ENCODE data around the gene TMBIM1.
A peak's percentile ranks its signal among the peaks of the same experiment; 100 is the strongest.
"Not testable (repeated sequence)": the region's sequence is repeated elsewhere in the genome, so short reads cannot be mapped to it uniquely, and the experiment has no call there.

The TMBIM1 gene

GRCh38 chr2:218278531-218279360 lies 13.6 kb downstream of the TMBIM1 start:
- TF ChIP-seq CTCF (conservative IDR thresholded peaks at IDR 0.05; ENCODE audit: low read depth), result no peak
- no peak for DNase-seq (ENCODE audit: low spot score)
- H3K27ac ChIP-seq, result peak overlapping the region; percentile 99
- ChIA-PET CTCF (interaction anchor here (0.6 kb wide), 1 partner anchor 118 kb away, joined by 3 read pairs; no protein-coding TSS in a partner anchor), POLR2A (ENCODE audit: low non-redundant PET) (no interaction called here)

- H3K27ac ChIP-seq, result peak overlapping the region; percentile 88
- ChIA-PET CTCF (no interaction called here), POLR2A (ENCODE audit: low non-redundant PET) (no interaction called here)
- no peak for DNase-seq (ENCODE audit: low spot score)
- TF ChIP-seq CTCF (conservative IDR thresholded peaks at IDR 0.05; ENCODE audit: low read depth), result no peak
Measured at GRCh38 chr2:218277921-218278320, 14.4 kb downstream of the TMBIM1 start.

- DNase-seq (ENCODE audit: low spot score), result no peak
- POLR2A ChIA-PET (ENCODE audit: low non-redundant PET), result no interaction called here
- TF ChIP-seq CTCF (conservative IDR thresholded peaks at IDR 0.05; ENCODE audit: low read depth), result no peak
- H3K27ac ChIP-seq, result peak overlapping the region; percentile 88
- CTCF ChIA-PET, result interaction anchor here (0.5 to 0.9 kb wide), 2 partner anchors 21 to 1594 kb away, joined by 3 read pairs; no protein-coding TSS in a partner anchor
Measured at GRCh38 chr2:218276986-218277755, 15.1 kb downstream of the TMBIM1 start.

- H3K27ac ChIP-seq, result peak overlapping the region; percentile 88
- DNase-seq (ENCODE audit: low spot score), result no peak
- TF ChIP-seq CTCF (conservative IDR thresholded peaks at IDR 0.05; ENCODE audit: low read depth), result no peak
- ChIA-PET CTCF (interaction anchor here (0.6 to 1.5 kb wide), 4 partner anchors 9 to 88 kb away, joined by 3 to 13 read pairs (median 4); no protein-coding TSS in a partner anchor), POLR2A (ENCODE audit: low non-redundant PET) (interaction anchor here (0.6 to 1.2 kb wide), 2 partner anchors 12 to 37 kb away, joined by 4 read pairs; no protein-coding TSS in a partner anchor)
Measured at GRCh38 chr2:218275371-218276072, 16.8 kb downstream of the TMBIM1 start.

- no peak for DNase-seq (ENCODE audit: low spot score)
- peak overlapping the region; percentile 88 for H3K27ac ChIP-seq
- no peak for TF ChIP-seq CTCF (conservative IDR thresholded peaks at IDR 0.05; ENCODE audit: low read depth)
- CTCF ChIA-PET, result interaction anchor here (0.5 to 1.5 kb wide), 4 partner anchors 10 to 260 kb away, joined by 4 to 13 read pairs (median 4); no protein-coding TSS in a partner anchor
- POLR2A ChIA-PET (ENCODE audit: low non-redundant PET), result interaction anchor here (0.6 to 1.2 kb wide), 3 partner anchors 8 to 398 kb away, joined by 3 to 4 read pairs (median 4); no protein-coding TSS in a partner anchor
Measured at GRCh38 chr2:218274586-218274985, 17.7 kb downstream of the TMBIM1 start.

- peak overlapping the region; percentile 88 for H3K27ac ChIP-seq
- no peak for TF ChIP-seq CTCF (conservative IDR thresholded peaks at IDR 0.05; ENCODE audit: low read depth)
- no peak for DNase-seq (ENCODE audit: low spot score)
- ChIA-PET POLR2A (ENCODE audit: low non-redundant PET) (interaction anchor here (0.9 to 1.4 kb wide), 2 partner anchors 9 to 18 kb away, joined by 4 read pairs; partner anchors contain the start of gene TMBIM1), CTCF (interaction anchor here (0.5 kb wide), 1 partner anchor 261 kb away, joined by 4 read pairs; no protein-coding TSS in a partner anchor)
Measured at GRCh38 chr2:218273908-218274249, 18.4 kb downstream of the TMBIM1 start.

- CTCF ChIA-PET, result interaction anchor here (0.6 to 1.2 kb wide), 5 partner anchors 9 to 84 kb away, joined by 3 to 4 read pairs (median 3); partner anchors contain the start of genes CATIP and TMBIM1
- DNase-seq (ENCODE audit: low spot score), result not testable (repeated sequence)
- peak overlapping the region; percentile 88 for H3K27ac ChIP-seq
- POLR2A ChIA-PET (ENCODE audit: low non-redundant PET), result interaction anchor here (1.4 kb wide), 1 partner anchor 18 kb away, joined by 4 read pairs; the partner anchor contains the start of gene TMBIM1
Measured at GRCh38 chr2:218273214-218273907, 18.9 kb downstream of the TMBIM1 start.

Measured in RWPE1 (cell line).